ENCODE results near the gene AQP9.

AQP9 gene

DNA sequence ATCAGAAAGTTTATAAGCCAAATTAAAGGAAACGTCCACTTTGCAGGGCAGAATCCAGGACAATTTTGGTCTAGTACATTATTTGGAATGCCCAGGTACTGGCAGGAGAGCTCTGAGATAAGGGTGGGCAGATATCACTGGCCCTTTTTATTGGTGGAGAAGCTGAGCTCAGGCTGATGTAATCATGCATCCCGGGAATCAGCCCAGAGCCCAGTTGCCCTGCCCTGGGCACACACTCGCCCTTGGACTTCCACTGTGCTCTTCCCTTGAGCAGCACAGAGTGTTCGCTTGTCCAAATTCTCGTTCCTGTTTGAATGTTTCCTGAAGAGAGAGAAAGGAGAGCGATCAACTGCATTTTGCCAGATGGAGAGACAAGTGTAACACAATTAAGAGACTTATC lies 3.7 kb downstream of the AQP9 start:
- DNase-seq: no peak

DNA sequence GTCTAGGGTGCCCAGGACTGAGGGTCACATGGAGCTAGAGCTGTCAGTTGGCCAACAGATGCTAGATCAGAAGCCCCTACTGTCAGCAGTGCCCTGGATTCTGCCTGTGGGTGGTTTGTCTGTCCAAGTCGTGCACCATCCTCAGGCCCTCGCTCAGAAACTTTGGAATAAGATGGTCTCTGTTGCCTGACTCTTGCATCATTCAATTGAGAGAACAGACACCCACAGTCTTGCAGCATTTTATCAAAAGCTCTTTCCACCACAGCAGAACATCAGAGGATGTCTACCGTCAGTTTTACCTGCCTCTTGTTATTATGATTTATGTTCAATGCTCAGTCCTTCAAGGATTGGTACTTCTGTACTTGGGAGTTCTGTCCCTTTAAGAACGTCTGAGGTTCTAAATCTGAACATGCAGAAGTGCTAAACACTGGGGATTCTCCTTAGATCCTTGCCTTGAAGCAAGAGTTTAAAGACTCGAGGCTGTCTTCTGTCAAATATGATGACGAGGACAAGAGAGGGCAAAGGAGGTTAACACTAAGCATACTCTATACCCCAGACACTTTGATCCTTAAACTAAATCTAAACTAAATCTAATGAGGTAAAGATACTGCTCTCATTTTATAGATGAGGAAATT lies 4.8 kb downstream of the AQP9 start:
- DNase-seq: no peak

GRCh38 chr15:58145606-58146005 lies 7.4 kb downstream of the AQP9 start:
- DNase-seq: no peak

- DNase-seq: no peak
Measured at GRCh38 chr15:58146211-58146610, 8.0 kb downstream of the AQP9 start.

DNA sequence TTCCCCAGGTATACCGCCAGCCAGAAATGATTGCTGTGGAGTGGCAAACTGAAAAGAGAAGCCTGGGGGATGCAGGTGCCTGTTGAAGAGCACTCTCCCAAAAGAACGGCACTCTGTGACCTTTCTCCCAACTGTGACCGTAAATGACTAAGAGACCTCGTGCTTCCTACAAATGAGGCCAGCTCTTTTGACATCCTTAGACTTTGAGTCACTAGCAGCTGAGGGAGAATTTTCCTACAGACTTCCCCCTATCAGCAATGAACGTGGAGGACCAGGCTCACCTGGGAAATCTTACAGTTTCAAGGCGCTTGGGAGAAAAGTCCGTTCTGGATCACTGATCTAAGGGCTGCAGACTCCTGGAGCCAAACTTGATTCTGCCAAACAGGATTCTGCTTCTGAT lies 8.6 kb downstream of the AQP9 start:
- DNase-seq: no peak

DNA sequence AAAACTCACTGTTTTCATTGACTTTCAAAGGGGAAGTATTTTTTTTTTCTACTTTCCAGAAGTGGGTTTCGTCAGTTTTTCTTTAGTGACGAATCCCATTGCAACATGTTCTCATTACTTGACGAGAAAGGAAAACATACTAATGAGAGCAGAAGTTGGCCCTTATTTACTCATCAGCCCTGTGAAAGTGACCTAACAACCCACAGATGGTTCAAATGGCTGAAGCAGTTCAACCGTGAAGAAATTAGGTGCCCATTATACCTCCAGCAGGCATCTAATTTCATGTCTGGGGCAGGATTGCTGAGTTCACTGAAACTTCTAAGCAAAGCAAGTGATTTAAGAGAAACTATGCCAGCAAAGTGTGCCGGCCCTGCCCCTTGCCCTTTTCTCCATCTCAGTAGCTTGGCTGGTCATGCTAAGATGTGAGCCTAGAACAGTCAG lies 9.0 kb downstream of the AQP9 start:
- no peak for DNase-seq

DNA sequence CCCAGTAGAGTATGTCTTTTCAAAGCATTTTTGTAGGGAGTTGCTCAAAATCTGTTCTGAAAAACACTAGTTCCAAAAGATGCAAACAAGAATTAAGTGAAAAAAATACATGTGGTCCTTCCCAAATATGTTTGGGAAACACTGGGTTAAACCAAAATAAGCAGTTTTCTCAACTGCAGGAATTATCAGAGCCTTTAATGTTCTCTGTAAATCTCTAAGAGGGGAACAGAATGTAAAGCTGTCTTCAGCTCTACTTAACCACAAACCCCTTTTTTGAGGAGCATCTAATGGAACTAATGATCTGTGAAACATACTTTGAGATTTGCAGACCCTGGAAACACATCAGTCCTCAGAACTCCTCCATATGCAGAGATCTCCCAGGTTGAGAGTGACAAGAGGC lies 9.9 kb downstream of the AQP9 start:
- no peak for DNase-seq

- no peak for DNase-seq
Measured at GRCh38 chr15:58148633-58149445, 10.7 kb downstream of the AQP9 start.

DNA sequence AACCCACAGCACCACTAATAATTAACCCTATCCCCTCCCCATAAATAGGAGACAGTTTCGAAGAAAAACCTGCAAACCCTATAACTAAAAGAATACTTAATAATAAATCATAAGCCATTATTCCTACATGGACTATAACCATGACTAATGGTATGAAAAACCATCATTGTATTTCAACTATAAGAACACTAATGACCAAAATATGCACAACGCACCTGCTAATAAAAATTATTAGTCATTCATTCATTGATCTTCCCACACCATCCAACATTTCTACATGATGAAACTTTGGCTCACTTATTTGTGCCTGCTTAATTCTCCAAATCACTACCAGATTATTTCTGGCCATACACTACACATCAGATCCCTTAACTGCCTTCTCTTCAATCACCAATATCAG lies 16.6 kb downstream of the AQP9 start:
- DNase-seq: no peak

GRCh38 chr15:58159827-58160386 lies 21.7 kb downstream of the AQP9 start:
- no peak for DNase-seq

DNA sequence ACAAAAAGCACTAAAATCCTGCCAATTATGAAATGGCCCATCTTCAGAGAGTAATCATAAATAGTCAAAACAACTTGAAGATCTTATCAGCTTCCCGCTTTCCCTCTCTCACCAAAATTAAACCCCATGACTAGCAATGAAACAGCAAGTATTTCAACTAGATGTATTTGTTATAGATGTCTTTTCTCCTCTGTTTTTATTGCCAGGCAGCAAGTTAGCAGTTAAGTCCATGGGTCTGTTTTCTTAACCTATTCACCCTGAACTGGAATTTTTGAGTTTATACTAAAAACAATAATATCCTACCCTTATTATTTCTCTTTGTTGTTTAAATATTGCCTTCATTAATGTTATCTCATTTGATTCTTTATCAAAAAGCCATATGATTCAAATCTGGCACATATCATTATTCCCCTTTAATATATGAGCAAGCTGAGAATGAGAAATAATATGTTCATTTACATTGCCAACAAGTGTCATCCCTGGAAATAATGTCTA lies 23.3 kb downstream of the AQP9 start:
- no peak for DNase-seq

GRCh38 chr15:58163985-58164384 lies 25.8 kb downstream of the AQP9 start:
- no peak for DNase-seq

- no peak for DNase-seq
Measured at GRCh38 chr15:58164926-58165325, 26.7 kb downstream of the AQP9 start.

DNA sequence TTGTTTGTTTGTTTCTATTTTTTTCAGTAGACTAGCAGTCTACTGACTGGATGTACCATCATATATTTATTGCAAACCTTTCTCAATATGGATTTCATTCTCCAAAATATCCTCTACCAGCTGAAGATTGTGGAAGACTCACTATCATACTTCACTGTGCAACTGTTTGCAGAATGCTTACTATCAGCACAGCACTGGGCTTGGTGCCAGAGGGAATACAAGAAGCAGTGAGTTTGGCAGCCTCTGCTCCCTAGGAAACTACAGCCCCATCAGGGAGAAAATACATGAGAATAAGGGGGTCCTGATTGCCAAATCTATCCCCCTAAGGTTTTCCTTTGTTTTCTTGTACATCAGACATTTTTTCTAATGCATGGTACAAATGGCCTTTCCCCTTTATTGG lies 27.5 kb downstream of the AQP9 start:
- DNase-seq: no peak

DNA sequence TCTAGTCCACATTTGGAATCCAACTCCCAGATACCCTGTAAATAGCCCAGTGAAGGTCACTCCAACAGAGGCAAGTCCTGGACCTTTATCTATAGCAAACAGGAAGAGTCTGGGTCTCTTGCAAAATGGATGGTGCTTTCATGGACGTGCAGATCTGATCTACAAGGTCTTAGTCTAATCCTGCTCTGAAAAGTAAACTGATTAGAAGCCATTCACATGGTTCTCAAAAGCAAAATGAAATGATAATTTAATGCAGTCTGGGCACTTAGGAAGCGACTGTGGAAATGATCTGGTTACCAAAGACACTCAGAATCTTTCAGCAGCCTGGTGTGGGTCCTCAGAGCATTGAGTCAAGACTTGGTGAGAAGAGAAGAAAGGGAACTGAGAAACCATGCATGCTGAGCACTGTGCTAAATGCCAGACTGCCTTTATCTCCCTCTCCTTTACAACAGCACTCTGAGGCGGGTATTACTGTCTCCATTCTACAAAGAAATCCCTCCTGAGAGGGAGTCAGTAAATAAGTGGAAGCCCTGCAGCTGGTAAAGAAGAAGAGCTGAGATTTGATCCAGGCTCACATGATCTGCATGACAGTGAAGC lies 29.0 kb downstream of the AQP9 start:
- DNase-seq: no peak

DNA sequence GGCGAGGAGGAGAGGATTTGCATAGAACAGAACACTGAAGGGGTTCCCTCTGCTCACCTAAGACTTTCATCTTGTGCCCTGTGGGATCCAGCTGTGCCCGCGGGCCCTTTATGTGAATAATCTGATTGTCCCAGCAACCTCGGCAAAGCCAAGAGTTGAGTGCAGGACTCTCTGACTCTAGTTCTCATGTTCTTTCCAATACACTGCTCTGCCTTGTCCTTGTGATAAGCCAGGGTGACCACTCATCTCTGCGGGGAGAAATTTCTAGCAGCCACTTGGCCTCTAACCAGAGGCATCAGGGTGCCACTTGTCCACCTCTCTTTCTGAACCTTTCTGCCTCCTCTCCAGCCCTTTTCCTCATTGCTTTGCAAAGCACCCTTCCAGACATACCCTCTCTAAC lies 31.8 kb downstream of the AQP9 start:
- DNase-seq: no peak

- DNase-seq: no peak
Measured at GRCh38 chr15:58171476-58172061, 33.4 kb downstream of the AQP9 start.

- no peak for DNase-seq
Measured at GRCh38 chr15:58174709-58175108, 36.5 kb downstream of the AQP9 start.

GRCh38 chr15:58175955-58176354 lies 37.8 kb downstream of the AQP9 start:
- DNase-seq: no peak

DNA sequence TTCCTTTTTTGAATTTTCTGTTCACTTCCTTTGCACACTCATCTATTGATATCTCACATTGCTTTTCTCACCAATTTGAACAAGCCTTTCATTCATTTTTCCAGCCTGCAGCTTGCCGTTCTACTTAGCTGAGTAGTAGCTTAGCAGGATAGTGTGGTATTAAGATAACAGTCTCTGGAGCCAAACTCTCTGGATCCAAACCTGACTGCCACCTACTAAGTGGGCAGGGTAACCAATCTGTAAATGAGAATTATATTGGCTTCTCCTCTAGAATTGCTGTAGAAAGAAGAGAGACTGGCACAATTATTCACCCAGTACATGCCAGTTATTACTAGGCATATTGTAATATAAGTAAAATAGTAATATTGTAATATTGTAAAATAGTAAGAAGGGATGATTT lies 40.5 kb downstream of the AQP9 start:
- no peak for DNase-seq

GRCh38 chr15:58179206-58179605 lies 41.0 kb downstream of the AQP9 start:
- DNase-seq: no peak

- DNase-seq: no peak
Measured at GRCh38 chr15:58179741-58180381, 41.7 kb downstream of the AQP9 start.
